Natural killer cell (primary cell): ENCODE measurements around the gene FAF2. TPM values are rescaled to one million over a fixed set of nuclear protein-coding genes. Genes with fewer than 3 reads are reported as not detected.

Experiments
- ATAC-seq, 3 donors: fragments of 150-1000 bp in 2 of 3; fragments of 200-7000 bp in 1 of 3; cut with Tn5 transposase; 1 replicate in 1 of 3; 2 replicates in 2 of 3; pipeline ENCODE4 v1.10.0; 2021; ENCODE audit warnings: mild to moderate bottlenecking in 2 of 3, moderate library complexity in 2 of 3
- DNase-seq, 2 donors: peaks; one replicate each; pipeline versions ENCODE4 v3.0.0 to v3.0.0-alpha.2; 2013 to 2021; ENCODE audit warnings: mixed read lengths in 1 of 2
- H3K27ac ChIP-seq: one replicate; pipeline ENCODE4 v1.5.1; 2013; ENCODE audit warnings: mild to moderate bottlenecking, low read length
- H3K27me3 ChIP-seq: one replicate; pipeline ENCODE4 v1.6.1; 2013; ENCODE audit warnings: low read length; ENCODE audit not compliant: control insufficient read depth, insufficient read depth
- H3K36me3 ChIP-seq: one replicate; pipeline ENCODE4 v1.6.1; 2013; ENCODE audit warnings: low read length; ENCODE audit not compliant: control insufficient read depth, insufficient read depth
- H3K4me1 ChIP-seq: one replicate; pipeline ENCODE4 v1.6.1; 2013; ENCODE audit warnings: low read length; ENCODE audit not compliant: control insufficient read depth, insufficient read depth
- H3K4me3 ChIP-seq: one replicate; pipeline ENCODE4 v1.5.1; 2013; ENCODE audit warnings: low read length
- H3K9me3 ChIP-seq: one replicate; pipeline ENCODE4 v1.6.1; 2013; ENCODE audit warnings: low read length; ENCODE audit not compliant: control insufficient read depth, insufficient read depth
- H3K27ac Mint-ChIP-seq, 2 donors: one replicate each; pipeline ENCODE4 v1.8.0; 2022; ENCODE audit warnings: mild to moderate bottlenecking in 2 of 2, mixed read lengths in 2 of 2, moderate library complexity in 1 of 2
- H3K27me3 Mint-ChIP-seq, 2 donors: one replicate each; pipeline ENCODE4 v1.8.0; 2022; ENCODE audit warnings: low read depth in 2 of 2, mixed read lengths in 2 of 2
- H3K36me3 Mint-ChIP-seq: one replicate; pipeline ENCODE4 v1.8.0; 2022; ENCODE audit warnings: mixed read lengths
- H3K4me1 Mint-ChIP-seq, 2 donors: one replicate each; pipeline ENCODE4 v1.8.0; 2022; ENCODE audit warnings: mixed read lengths in 2 of 2
- H3K4me3 Mint-ChIP-seq: one replicate; pipeline ENCODE4 v1.8.0; 2022; ENCODE audit warnings: mild to moderate bottlenecking, moderate library complexity, mixed read lengths
- H3K9me3 Mint-ChIP-seq, 2 donors: one replicate each; pipeline ENCODE4 v1.8.0; 2022; ENCODE audit warnings: mixed read lengths in 2 of 2
- WGBS: methylation state at CpG from one replicate; pipeline ENCODE4 v1.1.7; 2013; ENCODE audit warnings: missing lambda C conversion rate; ENCODE audit not compliant: insufficient coverage; 5-methylcytosine and 5-hydroxymethylcytosine counted together
- intact Hi-C: fragments of 100-400 bp; cut with micrococcal nuclease; formaldehyde crosslinking; loops from one replicate; pipeline ENCODE4 v1.14.2; 2022
- total RNA-seq, 4 donors: library from RNA; stranded (reverse); fragments of 120-200 nt in 1 of 4; gene quantifications; one replicate each; pipeline versions ENCODE4 v1.2.3 to v1.2.4, GENCODE V29; 2013 to 2022
- TF ChIP-seq, protein P1 (sequence below): fragments of 200-600 bp; IDR thresholded peaks from one replicate; pipeline ENCODE4 v1.8.0; 2022; ENCODE audit warnings: antibody characterized with exemption

Gene FAF2
- total RNA-seq, 3 donors from 2014 or later (not counting 1 experiment from before 2014, with no cell fraction given), result 32.1 to 32.5 (median 32.1) TPM

DNA sequence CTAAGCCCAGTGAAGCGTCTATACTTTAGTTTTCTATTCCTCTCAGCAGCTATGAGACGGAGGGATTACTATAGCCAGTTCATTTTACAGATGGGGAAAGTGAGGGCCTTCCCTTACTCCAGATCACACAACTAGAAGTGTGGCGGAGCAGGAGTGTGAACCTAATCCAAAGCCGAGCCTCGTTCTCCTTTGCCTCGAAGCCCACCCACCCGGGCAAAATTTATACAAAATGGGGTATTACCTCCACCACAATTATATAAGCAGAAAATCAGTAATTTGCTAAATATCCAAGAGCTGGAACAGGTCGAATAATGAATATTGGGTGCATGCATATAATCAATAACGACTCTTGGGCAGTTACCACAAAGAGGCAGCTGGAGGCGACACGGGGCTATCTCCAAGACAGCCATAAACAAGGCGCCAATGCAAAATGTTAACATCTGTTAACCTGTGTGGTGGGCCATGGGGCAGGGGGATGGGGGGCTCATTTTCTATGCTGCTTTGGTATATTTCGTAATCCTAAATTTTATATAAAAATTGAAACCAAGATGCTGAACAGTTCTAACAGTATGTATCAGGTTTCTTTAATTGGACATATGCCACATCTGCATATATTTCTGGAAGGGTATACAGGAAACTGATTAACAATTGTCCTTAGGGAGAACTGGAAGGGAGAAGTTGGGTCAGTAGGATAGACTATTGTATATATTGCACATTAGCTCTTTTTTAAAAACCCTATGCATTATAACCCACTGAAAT, 90.2 kb downstream of the FAF2 start:
- H3K27ac ChIP-seq, result peak overlapping the region; percentile 100
- no peaks in the 10 kb centered on the region for H3K36me3 ChIP-seq
- intact Hi-C loops, result no loop called here
- WGBS, result 39% methylated on average over 11 of the region's 13 CpGs
- no peaks in the 10 kb centered on the region for H3K9me3 Mint-ChIP-seq
- H3K4me3 Mint-ChIP-seq, result peak overlapping the region; percentile 97
- peak overlapping the region; percentile 99 to 100 for H3K27ac Mint-ChIP-seq
- peaks cover 79 to 82% of the 10 kb centered on the region in 2 donors for H3K4me1 Mint-ChIP-seq
- ATAC-seq (no peak), DNase-seq (no peak)
- no peaks in the 10 kb centered on the region for H3K27me3 ChIP-seq
- no peaks in the 10 kb centered on the region for H3K27me3 Mint-ChIP-seq
- H3K4me3 ChIP-seq, result no peak overlapping the region
- TF ChIP-seq, protein P1, sequence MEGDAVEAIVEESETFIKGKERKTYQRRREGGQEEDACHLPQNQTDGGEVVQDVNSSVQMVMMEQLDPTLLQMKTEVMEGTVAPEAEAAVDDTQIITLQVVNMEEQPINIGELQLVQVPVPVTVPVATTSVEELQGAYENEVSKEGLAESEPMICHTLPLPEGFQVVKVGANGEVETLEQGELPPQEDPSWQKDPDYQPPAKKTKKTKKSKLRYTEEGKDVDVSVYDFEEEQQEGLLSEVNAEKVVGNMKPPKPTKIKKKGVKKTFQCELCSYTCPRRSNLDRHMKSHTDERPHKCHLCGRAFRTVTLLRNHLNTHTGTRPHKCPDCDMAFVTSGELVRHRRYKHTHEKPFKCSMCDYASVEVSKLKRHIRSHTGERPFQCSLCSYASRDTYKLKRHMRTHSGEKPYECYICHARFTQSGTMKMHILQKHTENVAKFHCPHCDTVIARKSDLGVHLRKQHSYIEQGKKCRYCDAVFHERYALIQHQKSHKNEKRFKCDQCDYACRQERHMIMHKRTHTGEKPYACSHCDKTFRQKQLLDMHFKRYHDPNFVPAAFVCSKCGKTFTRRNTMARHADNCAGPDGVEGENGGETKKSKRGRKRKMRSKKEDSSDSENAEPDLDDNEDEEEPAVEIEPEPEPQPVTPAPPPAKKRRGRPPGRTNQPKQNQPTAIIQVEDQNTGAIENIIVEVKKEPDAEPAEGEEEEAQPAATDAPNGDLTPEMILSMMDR, result no peak
- no peaks in the 10 kb centered on the region for H3K36me3 Mint-ChIP-seq
- peaks cover 68% of the 10 kb centered on the region for H3K4me1 ChIP-seq
- H3K9me3 ChIP-seq, result no peaks in the 10 kb centered on the region

DNA sequence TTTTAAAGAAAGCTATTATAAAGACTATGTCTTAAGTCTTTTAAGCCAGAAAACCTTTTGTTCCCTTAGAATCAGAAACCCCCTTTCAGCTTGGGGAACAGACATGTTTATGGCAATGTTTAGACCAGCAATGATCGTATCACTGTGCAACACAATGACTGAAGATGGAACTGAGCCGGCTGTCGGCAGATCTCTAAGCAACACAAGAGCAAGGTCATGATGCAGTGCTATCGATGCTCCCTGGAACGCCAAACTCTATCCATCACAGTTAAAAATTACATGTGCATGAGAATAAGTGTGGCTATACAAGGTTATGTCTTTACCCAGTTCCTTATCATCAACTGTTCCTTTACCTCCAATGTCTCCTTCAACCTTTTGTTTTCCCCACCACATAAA, 90.8 kb downstream of the FAF2 start:
- Mint-ChIP-seq H3K27me3 (no peaks in the 10 kb centered on the region), H3K27ac (peak overlapping the region; percentile 99 to 100), H3K9me3 (no peaks in the 10 kb centered on the region), H3K4me1 (peaks cover 74 to 76% of the 10 kb centered on the region in 2 donors), H3K36me3 (no peaks in the 10 kb centered on the region), H3K4me3 (no peak overlapping the region)
- WGBS, result 89% methylated on average over 5 of the region's 5 CpGs
- Histone ChIP-seq H3K27me3 (no peaks in the 10 kb centered on the region), H3K9me3 (no peaks in the 10 kb centered on the region), H3K4me1 (peaks cover 68% of the 10 kb centered on the region), H3K36me3 (no peaks in the 10 kb centered on the region), H3K4me3 (no peak overlapping the region), H3K27ac (no peak overlapping the region)
- intact Hi-C loops, result no loop called here
- ATAC-seq (no peak), DNase-seq (no peak)
- TF ChIP-seq, protein P1, result no peak

DNA sequence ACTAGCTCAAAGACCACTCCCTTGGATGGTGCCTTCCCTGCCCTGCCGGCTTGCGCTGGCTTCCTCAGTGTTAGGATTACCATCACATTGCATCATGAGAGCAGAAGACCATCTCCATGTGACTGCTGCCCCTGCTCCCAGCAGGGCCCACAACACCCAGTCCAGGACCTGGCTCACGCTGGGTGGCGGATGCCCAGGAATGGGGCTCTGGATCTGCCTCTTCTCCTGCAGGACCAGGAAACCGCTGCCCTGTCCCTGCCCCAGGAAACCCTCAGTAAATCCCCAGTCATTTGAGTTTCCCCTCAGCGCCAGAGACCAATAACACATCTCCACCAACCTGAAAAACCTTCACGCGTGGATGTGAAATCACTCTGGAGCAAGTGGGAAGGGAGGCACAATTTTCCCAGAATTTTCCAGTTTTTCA, 92.3 kb downstream of the FAF2 start:
- H3K9me3 ChIP-seq, result no peaks in the 10 kb centered on the region
- WGBS, result 86% methylated on average over 8 of the region's 8 CpGs
- no peaks in the 10 kb centered on the region for H3K36me3 Mint-ChIP-seq
- no peak overlapping the region for H3K4me3 ChIP-seq
- H3K4me1 Mint-ChIP-seq, result peaks cover 61 to 65% of the 10 kb centered on the region in 2 donors
- DNase-seq, result no peak
- no peak for ATAC-seq
- intact Hi-C loops, result no loop called here
- no peaks in the 10 kb centered on the region for H3K9me3 Mint-ChIP-seq
- H3K27me3 Mint-ChIP-seq, result no peaks in the 10 kb centered on the region
- H3K27me3 ChIP-seq, result no peaks in the 10 kb centered on the region
- H3K36me3 ChIP-seq, result no peaks in the 10 kb centered on the region
- peak overlapping the region; percentile 88 for H3K4me3 Mint-ChIP-seq
- H3K27ac Mint-ChIP-seq, result peak overlapping the region; percentile 99 to 100
- H3K4me1 ChIP-seq, result peaks cover 65% of the 10 kb centered on the region
- TF ChIP-seq, protein P1, result no peak
- peak overlapping the region; percentile 89 for H3K27ac ChIP-seq

DNA sequence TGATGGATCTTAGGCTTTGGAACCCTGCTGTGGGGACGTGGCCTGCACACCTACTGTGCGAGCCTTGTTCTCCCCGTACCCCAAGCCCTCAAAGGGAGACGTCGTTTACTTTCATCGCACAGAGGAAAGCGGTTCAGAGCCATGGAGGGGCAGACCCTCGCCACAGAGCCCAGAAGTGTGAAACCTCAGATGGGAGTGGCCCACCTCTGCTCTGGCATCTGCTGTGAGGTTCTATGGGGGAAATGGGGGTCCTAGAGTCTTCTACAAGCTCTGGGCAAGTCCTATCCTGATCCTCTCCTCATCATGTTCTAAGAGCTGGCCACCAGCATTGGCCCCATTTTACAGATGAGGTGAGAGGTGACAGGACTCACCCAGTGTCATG, 92.8 kb downstream of the FAF2 start:
- WGBS, result 14% methylated on average over 8 of the region's 8 CpGs
- peaks cover 56 to 61% of the 10 kb centered on the region in 2 donors for H3K4me1 Mint-ChIP-seq
- intact Hi-C loops, result no loop called here
- H3K9me3 Mint-ChIP-seq, result no peaks in the 10 kb centered on the region
- H3K27me3 Mint-ChIP-seq, result no peaks in the 10 kb centered on the region
- no peaks in the 10 kb centered on the region for H3K27me3 ChIP-seq
- H3K4me3 ChIP-seq, result peak overlapping the region; percentile 67
- peak overlapping the region; percentile 89 for H3K27ac ChIP-seq
- peak overlapping the region; percentile 88 for H3K4me3 Mint-ChIP-seq
- ATAC-seq (no peak), DNase-seq (peak; percentile 44 to 70)
- TF ChIP-seq, protein P1, result no peak
- no peaks in the 10 kb centered on the region for H3K36me3 Mint-ChIP-seq
- H3K36me3 ChIP-seq, result no peaks in the 10 kb centered on the region
- peaks cover 63% of the 10 kb centered on the region for H3K4me1 ChIP-seq
- H3K27ac Mint-ChIP-seq, result peak overlapping the region; percentile 99 to 100
- H3K9me3 ChIP-seq, result no peaks in the 10 kb centered on the region
